H1 (cell line): ENCODE results near the gene OGFOD2.

Experiments
- BACH1 ChIP-seq: IDR thresholded peaks from 2 replicates; pipeline ENCODE4 v1.6.1; 2012; ENCODE audit warnings: low read length, improper control_type of control experiment
- CEBPB ChIP-seq: IDR thresholded peaks from 2 replicates; pipeline ENCODE4 v1.6.1; 2012; ENCODE audit warnings: low read depth, low read length
- CHD7 ChIP-seq: fragments of 300-600 bp; sonication (generic); IDR thresholded peaks from 2 replicates; pipeline ENCODE4 v1.7.1; 2012; ENCODE audit warnings: low read length, moderate library complexity, mild to moderate bottlenecking, inconsistent platforms; ENCODE audit not compliant: insufficient replicate concordance
- CTCF ChIP-seq, 3 experiments: IDR thresholded peaks; 1 replicate in 2 of 3; 2 replicates in 1 of 3; pipeline versions ENCODE4 v1.5.1 to v1.6.1; 2011; ENCODE audit warnings: low read length in 3 of 3, mild to moderate bottlenecking in 3 of 3, inconsistent platforms in 2 of 3, low read depth in 1 of 3, moderate library complexity in 1 of 3; ENCODE audit not compliant: insufficient read depth in 1 of 3; ENCODE audit errors: control extremely low read depth in 1 of 3
- EP300 ChIP-seq, 2 experiments: IDR thresholded peaks; 1 replicate in 1 of 2; 2 replicates in 1 of 2; pipeline ENCODE4 v1.6.1; 2011 to 2012; ENCODE audit warnings: low read depth in 2 of 2, low read length in 2 of 2, mild to moderate bottlenecking in 2 of 2, borderline replicate concordance in 1 of 2, inconsistent platforms in 1 of 2, moderate library complexity in 1 of 2
- EZH2 ChIP-seq: fragments of 200-600 bp; sonication (generic); IDR thresholded peaks from 2 replicates; pipeline ENCODE4 v1.7.1; 2012; ENCODE audit warnings: low read depth, mild to moderate bottlenecking, moderate library complexity, low read length, inconsistent platforms; ENCODE audit not compliant: severe bottlenecking
- JUND ChIP-seq: IDR thresholded peaks from 2 replicates; pipeline ENCODE4 v1.6.1; 2011; ENCODE audit warnings: mild to moderate bottlenecking, improper control_type of control experiment, low read length
- PHF8 ChIP-seq: fragments of 200-600 bp; sonication (generic); conservative IDR thresholded peaks from 2 replicates; pipeline ENCODE4 v1.7.1; 2012; ENCODE audit warnings: low read depth, mild to moderate bottlenecking, inconsistent platforms, low read length, moderate library complexity
- POLR2A ChIP-seq, 2 experiments: IDR thresholded peaks; 1 replicate in 1 of 2; 2 replicates in 1 of 2; pipeline ENCODE4 v1.6.1; 2011; ENCODE audit warnings: low read depth in 2 of 2, low read length in 2 of 2, mild to moderate bottlenecking in 2 of 2; ENCODE audit errors: control extremely low read depth in 1 of 2
- RAD21 ChIP-seq, 2 experiments: IDR thresholded peaks in 1 of 2; conservative IDR thresholded peaks in 1 of 2; 2 replicates each; pipeline ENCODE4 v1.6.1; 2011; ENCODE audit warnings: low read depth in 2 of 2, low read length in 2 of 2, improper control_type of control experiment in 1 of 2, inconsistent platforms in 1 of 2, mild to moderate bottlenecking in 1 of 2, moderate library complexity in 1 of 2
- RFX5 ChIP-seq: IDR thresholded peaks from 2 replicates; pipeline ENCODE4 v1.6.1; 2011; ENCODE audit warnings: low read depth, low read length, improper control_type of control experiment, borderline replicate concordance
- TAF1 ChIP-seq: IDR thresholded peaks from 2 replicates; pipeline ENCODE4 v1.6.1; 2011; ENCODE audit warnings: mild to moderate bottlenecking, low read depth, low read length

- TF ChIP-seq CTCF (IDR thresholded peaks at IDR 0.05; ENCODE audit: control extremely low read depth in 1 of 3, insufficient read depth in 1 of 3, low read depth in 1 of 3, low read length in 3 of 3) (no peak), EZH2 (no peak), BACH1 (no peak), POLR2A (IDR thresholded peaks at IDR 0.05; ENCODE audit: control extremely low read depth in 1 of 2, low read depth in 2 of 2, low read length in 2 of 2) (no peak), RFX5 (no peak), CEBPB (no peak), PHF8 (no peak), JUND (no peak), TAF1 (no peak), CHD7 (no peak), RAD21 (IDR thresholded peaks at IDR 0.05 in 1 of 2, conservative IDR thresholded peaks at IDR 0.05 in 1 of 2; ENCODE audit: low read depth in 2 of 2, low read length in 2 of 2) (no peak), EP300 (IDR thresholded peaks at IDR 0.05; ENCODE audit: borderline replicate concordance in 1 of 2, low read depth in 2 of 2, low read length in 2 of 2) (no peak)
Observed at GRCh38 chr12:122994140-122994675, 19.2 kb downstream of the OGFOD2 start.
